Cerebellar cortex (tissue), 1 donor: Measurements from ENCODE around the gene RMC1.
"Not testable (repeated sequence)": the region's sequence is repeated elsewhere in the genome, so short reads cannot be mapped to it uniquely, and the experiment has no call there.

ENCODE experiments used
- DNase-seq: peaks from one replicate; pipeline ENCODE4 v3.0.0-alpha.2; 2015; ENCODE audit warnings: low spot score

RMC1 gene

DNA sequence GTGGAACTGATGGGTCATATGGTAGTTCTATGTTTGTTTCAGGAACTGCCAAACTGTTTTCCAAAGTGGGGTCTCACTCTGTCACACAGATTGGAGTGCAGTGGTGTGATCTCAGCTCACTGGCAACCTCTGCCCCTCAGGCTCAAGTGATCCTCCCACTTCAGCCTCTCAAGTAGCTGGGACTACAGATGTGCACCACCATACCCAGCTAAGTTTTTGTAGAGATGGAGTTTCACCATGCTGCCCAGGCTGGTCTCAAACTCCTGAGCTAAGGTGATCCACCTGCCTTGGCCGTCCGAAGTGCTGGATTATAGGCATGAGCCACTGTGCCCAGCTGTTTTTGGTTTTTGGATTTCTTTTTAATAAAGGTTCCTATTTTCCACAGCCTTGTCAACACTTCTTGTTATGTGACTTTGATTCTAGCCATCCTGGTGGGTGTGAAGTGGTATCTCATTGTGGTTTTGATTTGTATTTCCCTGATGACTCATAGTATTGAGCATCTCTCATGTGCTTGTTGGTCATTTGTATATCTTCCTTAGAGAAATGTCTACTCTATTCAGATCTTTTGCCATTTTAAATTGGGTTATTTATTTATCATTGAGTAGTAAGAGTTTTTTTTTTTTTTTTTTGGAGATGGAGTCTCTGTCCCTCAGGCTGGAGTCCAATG is 60.2 kb downstream of the RMC1 start:
- DNase-seq: no peak

DNA sequence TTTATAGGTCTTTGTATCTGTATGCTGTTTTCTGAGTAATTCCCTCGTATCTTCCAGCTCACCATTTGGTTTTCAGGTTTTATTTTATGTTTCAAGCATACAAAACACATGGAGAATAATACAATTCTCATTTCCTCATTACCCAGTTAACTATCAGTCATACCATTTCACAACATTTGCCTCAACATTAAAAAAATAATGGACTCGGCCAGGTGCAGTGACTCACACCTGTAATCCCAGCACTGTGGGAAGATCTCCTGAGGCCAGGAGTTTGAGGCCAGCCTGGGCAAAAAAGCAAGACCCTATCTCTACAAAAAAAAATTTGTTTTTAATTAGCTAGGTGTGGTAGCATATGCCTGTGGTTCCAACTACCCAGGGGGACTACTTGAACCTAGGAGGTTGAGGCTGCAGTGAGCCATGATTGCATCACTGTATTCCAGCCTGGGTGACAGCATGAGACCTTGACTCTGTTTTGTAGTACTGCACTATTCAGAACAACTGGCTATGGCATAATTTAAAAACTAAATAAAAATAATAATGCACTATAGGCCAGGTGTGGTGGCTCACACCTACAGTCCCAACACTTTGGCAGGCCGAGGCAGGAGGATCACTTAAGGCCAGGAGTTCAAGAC is 62.7 kb downstream of the RMC1 start:
- no peak for DNase-seq

DNA sequence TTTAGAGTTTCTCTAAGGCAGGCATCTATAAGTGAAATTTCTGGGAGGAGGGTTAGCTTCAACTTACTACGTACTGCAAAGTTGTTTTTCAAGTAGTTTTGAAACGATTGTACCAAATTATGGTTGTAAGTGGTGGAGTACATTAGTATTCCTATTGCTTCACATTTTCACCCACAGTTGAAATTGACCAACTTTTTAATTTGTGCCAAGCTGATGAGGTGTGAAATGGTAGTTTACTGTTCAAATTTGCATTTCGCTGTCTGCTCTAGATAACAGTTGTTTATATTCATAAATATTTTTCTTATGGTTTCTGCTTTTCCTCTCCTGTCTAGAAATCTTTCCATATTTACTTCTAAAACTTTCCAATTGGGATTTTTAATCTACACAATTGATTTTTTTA is 64.4 kb downstream of the RMC1 start:
- DNase-seq: no peak

DNA sequence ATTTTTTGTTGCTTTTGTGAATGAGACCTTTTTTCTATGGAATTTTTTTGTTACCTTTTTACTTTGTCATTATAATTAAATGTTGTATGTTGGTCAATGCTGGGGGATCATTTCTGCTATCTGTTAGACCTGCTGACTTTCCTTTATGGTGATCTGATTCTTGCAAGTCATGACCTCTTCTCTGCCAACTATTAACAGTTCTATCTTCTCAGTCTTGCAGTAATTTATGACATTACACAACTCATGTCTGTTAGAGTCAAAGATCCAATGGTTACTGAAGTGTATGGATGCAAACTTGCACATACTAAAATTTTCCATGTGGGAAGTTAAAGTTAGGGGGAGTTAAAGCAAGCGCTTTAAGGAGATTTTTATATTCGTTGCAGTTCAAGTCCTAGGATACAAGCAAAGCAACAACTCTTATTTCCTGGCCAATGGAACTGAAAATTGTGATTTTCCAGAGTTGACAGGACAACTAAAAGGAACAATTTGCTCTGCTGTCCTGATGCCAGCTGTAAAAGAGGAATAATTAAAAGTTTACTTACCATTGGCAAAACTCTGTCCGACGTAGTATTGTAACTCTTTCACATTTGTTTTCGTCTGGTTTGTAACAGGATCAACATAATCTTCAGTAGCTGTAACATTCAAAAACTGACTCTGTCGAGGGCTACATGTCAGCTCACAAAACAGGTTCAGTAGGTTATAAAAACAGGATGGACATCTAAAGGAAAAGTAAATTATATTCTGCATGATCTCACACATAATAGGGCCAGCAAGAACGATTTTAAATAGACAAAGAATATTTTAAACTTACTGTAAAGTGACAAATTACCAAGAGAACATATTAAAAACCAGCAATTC is 65.2 kb downstream of the RMC1 start:
- DNase-seq: no peak

DNA sequence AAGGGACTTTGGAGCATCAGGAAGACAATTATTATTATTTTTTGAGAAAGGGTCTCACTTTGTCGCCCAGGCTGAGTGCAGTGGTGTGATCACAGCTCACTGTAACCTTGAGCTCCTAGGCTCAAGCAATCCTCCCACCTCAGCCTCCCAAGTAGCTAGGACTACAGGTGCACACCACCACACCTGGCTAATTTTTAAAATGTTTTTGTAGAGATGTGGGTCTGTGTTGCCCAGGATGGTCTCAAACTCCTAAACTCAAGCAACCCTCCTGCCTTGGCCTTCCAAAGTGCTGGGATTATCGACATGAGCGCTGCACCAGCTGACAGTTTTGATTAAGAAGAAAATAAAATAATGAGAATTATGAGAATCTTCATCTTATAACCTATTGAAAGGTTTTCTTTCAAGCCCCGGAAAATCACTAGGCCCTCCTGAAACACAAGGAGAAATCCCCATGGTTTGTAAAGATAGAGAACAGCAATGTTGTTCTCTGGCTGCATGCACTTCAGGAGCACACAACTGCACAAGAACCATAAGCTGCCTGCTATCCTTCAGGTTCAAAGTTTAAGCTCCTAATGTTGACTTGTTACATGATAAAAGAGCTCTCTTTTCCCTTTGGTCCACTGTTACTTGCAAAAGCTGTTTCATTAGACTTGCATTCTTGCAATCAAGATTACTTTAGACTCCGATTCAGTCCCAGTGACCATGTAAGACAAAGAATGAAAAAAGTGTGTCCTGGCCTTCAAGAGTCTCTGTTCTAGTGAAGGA is 66.2 kb downstream of the RMC1 start:
- no peak for DNase-seq

DNA sequence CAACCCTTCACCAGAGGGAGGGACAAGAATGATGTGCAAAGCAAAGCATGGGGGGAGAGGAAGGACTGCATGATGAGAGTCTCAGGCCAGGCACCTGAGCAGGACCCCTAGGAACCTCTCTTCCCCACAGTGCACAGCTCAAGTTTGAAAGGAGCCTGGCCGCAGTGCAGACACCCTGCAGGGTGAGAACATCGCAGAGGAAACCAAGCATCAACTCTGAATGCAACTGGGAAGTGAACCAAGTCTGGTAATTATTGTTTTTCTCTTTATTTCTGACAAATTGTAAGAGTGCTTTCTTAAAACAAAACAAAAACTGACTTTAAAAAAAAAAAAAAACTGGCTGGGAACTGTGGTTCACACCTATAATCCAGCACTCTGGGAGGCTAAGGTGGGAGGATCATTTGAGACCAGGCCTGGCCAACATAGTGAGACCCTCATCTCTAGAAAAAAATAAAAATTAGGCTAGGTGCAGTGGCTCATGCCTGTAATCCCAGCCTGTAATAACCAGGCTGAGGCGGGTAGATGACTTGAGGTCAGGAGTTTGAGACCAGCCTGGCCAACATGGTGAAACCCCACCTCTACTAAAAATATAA is 67.7 kb downstream of the RMC1 start:
- DNase-seq: no peak

DNA sequence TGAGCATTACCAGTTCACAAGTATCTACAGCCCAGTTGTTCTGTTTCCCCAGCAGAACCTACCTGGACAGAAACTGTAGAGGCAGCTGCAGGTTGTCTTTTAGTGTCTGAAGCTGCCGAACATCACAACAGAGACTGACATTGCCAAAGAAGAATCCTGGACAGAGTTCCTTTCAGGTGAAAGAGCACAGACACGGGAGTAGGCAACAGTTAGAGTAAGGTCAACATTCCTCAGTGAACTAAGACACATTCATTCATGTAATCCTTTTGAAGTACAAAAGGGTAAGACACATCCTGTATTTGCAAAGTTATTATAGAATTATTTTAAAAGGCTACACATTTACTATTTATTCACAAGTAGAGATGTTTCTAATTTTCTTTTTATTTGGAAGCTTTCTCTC is 68.7 kb downstream of the RMC1 start:
- DNase-seq: no peak

DNA sequence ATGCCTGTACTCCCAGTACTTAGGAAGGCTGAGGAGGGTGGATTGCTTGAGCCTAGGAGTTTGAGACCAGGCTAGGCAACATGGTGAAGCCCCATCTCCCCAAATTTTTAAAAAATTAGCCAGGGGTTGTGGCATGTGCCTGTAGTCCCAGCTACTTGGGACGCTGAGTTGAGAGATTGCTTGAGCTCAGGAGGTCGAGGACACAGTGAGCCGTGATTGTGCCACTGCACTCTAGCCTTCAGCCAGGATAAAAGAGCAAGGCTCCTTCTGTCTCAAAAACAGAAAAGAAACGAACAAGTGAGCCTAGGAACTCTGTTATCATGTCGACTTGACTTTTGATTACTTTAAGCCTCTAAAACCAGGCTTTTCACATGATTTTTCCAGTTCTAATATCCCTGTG is 69.3 kb downstream of the RMC1 start:
- DNase-seq: no peak

DNA sequence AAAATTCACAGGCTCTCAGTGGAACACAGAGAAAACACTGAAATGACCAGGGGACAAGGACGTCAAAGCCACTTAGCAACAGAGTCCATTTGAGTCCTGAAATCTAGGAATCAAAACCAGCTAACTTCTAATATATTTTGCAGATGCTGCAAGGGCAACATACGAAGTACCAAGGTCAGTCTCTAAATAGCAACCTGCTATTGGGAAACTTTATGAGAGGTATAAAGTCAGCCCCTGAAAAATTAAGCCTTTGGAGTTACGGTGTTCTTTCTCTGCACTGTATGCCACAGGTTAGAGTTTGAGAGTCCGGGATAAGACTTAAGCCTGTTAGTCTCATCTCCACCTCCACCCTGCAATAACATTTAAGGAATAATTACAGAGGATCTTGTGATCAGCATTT is 69.7 kb downstream of the RMC1 start:
- DNase-seq: no peak

DNA sequence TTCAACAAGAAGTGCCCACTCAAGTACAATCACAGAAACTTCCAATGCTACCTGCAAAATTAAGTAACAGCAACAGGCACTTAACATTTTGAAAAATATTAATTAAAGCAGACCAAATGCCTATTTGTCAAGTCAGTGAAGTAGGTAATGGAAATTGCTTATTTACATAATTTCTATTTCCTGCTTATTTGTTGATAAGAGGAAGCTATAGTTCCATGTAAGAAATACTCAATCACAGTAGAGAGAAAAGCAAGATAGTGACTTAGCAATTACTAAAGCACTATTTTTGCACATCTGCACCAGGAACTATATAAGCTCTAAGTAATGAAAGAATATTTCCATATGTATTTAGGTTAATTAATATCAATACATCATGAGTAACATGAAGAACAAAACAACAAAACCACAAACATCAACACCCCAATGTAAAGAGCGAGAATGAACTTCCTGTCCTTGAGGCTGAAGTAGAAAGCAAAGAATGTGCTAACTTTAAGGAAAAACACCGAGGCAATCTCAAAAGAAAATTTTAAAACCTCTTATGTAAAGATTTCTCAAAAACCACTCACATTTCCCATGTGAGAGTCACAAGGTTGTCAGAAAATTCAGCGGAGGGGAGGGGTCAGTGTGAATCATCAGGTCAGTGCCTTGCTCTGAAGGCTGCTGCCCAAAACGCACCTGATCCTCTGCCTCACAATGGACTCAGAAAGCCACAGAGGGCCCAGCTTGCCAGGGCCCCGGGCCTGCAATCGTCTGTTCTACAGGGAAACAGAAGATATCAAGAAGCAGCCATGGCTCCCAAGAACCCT is 70.5 kb downstream of the RMC1 start:
- DNase-seq: no peak

DNA sequence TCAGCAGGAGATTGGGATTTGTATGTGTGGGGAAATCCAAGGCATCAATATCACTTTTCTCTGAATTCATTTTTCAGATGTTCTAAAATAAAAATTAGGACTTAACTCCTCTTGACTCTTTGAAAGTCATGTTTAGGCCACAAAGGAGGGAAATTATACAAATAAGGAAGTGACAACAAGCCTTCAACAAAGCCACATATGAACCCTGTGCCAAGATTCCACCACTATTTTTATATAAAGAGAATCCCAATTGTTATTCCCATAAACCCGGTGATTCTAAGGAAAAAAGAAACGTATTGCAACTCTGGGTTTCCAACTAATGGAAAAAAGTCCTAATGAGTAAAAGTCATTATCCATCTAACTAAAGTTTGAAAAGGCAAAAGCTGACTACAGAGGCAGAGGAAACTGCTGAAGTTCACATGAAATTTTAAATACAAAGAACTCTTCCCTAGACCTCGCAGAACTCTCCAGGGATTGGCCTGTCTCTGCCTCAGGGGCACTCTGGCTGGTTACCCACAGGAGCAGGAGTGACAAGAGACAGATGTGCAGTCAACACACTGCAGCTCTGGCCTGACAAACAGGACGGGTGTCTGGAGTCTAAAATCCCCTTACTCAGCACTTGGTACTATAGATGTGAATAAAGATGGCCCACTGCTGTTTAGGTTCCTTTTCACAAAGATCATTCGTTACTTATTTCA is 71.4 kb downstream of the RMC1 start:
- DNase-seq: no peak

DNA sequence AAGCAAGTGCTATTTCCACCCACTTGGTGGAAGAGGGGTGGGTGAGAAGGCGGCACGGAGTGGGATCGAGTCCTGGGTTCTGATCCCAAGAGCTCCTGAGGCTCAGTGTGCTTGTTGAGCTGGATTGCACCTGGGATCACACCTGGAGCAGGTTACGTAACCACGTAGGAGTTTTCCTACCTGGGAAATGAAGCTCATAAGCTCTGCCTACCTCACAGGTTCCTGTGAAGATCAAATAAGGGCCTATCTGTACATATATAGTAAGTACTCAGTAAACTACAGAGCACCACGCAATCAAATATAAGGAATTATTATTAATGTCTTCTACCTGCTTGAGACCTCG is 72.0 kb downstream of the RMC1 start:
- no peak for DNase-seq

DNA sequence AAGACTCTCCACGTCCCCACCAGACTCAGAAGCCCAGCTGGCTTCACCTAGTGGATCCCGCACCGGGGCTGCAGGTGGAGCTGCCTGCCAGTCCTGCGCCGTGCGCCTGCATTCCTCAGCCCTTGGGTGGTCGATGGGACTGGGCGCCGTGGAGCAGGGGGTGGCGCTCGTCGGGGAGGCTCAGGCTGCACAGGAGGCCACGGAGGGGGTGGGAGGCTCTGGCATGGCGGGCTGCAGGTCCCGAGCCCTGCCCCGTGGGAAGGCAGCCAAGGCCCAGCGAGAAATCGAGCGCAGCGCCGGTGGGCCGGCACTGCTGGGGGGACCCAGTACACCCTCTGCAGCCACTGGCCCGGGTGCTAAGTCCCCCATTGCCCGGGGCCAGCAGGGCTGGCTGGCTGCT is 74.2 kb downstream of the RMC1 start:
- DNase-seq: not testable (repeated sequence)

DNA sequence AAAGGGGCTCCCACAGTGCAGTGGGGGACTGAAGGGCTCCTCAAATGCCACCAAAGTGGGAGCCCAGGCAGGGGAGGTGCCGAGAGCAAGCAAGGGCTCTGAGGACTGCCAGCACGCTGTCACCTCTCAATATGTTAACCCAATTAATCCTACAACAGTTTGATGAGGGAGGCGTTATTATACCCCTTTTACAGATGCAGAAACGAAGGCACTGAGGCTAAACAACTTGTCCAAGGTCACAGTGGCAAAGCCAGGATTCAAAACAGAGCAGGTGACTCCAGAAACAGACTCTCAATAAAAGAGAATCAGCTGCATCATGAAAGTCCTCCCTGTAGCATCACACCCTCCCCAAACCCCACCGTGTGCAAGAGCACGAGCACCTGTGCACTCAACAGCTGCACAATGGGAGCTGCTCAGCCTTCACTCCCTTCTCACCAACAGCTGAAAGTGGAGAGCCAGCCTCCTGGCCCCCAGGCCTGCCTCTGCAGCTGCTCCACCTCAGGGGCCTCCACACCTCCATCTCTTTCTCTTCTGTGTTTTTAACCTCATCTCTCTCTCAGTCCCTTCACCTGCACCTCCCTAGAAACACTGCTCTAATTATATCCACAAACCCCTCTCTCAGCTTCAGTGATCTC is 74.9 kb downstream of the RMC1 start:
- no peak for DNase-seq

DNA sequence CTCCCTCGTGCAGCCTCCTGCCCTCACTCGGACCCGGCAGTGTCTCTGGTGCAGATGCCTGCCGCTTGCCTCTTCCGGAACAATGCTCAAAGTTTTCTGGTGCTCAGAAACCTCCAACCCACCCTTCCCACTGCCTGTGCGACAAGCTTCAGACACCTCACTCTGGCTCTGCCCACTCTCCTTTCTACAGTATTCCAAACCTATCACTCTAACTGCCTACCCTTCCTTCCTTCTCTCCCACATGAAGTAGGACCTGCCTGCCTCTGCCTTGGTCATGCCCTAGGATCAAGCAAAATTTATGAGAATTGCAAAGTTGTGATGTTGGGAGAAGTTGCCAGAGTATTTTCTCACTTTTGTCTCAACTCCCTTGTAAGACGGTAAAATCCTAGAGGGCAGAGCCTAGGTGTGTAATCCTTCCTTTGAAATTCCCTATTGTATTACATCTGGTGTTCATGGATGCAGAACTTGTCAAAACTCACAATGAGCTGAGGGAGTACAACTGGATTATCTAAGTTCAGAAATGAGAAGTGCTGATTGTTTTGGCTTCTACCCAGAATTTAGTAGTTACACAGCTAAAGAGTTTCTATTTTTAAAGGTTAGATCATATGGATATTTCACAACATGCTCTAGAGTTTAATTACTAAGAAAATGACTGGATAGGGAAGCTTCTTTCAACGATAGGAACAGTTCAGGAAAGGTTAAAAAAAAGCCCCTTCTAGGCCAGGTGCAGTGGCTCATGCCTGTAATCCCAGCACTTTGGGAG is 75.8 kb downstream of the RMC1 start:
- DNase-seq: no peak

DNA sequence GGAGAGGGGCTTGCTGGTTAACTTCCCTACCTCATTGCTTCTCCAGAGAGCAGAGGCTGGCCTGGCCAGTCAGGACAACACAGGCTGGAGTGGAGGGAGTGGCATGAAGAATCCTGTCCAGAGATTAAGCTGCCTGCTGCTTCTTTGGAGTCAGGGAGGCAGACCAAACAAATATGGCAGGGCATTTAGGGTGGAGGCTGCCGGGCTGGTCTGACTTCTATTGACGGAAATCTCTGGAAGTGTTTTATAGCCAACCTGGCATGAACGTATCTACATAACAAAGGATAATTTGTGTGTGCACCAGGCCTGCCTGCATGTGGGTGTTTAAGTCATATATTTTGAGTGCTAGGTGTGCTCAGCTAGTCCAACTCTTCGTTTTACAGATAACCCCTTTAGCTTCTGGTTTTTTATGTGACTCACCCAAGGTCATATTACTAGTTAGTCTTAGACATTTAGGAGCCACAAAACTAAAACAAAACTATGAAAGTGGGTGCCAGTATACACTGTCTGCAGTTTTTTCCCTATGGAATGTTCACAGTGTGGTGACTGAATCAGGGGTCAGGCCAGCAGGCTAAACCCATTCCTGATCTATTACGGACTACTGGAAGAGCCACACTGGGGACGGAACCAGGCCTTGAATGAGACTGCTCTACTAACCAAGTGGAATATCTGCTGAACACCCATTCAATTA is 77.5 kb downstream of the RMC1 start:
- DNase-seq: no peak
